Hepatocyte (in vitro differentiated cells): ENCODE measurements around the gene TMCO6. TPM values are rescaled to one million over a fixed set of nuclear protein-coding genes. Genes with fewer than 3 reads are reported as not detected.
"Not testable (repeated sequence)": the region's sequence is repeated elsewhere in the genome, so short reads cannot be mapped to it uniquely, and the experiment has no call there.

Source experiments
- DNase-seq: peaks from one replicate; pipeline ENCODE4 v3.0.0-alpha.2; 2016; ENCODE audit warnings: low spot score
- H2AFZ ChIP-seq: fragments of 200-600 bp; sonication (generic); 2 replicates; pipeline ENCODE4 v1.6.0; 2016; ENCODE audit warnings: antibody characterized with exemption, mild to moderate bottlenecking
- H3K27ac ChIP-seq: fragments of 200-600 bp; sonication (generic); 2 replicates; pipeline ENCODE4 v1.5.1; 2016; ENCODE audit warnings: mild to moderate bottlenecking
- H3K27me3 ChIP-seq: fragments of 200-600 bp; sonication (generic); 2 replicates; pipeline ENCODE4 v1.6.1; 2016
- H3K36me3 ChIP-seq: fragments of 200-600 bp; sonication (generic); replicated peaks from 2 replicates; pipeline ENCODE4 v1.5.1; 2016; ENCODE audit warnings: low read depth; ENCODE audit not compliant: insufficient read depth
- H3K4me1 ChIP-seq: fragments of 200-600 bp; sonication (generic); 2 replicates; pipeline ENCODE4 v1.5.1; 2016; ENCODE audit warnings: mild to moderate bottlenecking, moderate library complexity; ENCODE audit not compliant: insufficient read depth
- H3K4me2 ChIP-seq: fragments of 200-600 bp; sonication (generic); 2 replicates; pipeline ENCODE4 v1.6.0; 2016
- H3K4me3 ChIP-seq: fragments of 200-600 bp; sonication (generic); 2 replicates; pipeline ENCODE4 v1.5.1; 2016; ENCODE audit warnings: mild to moderate bottlenecking
- H3K79me2 ChIP-seq: fragments of 200-600 bp; sonication (generic); 2 replicates; pipeline ENCODE4 v1.6.0; 2017; ENCODE audit warnings: mild to moderate bottlenecking
- H3K9me2 ChIP-seq: fragments of 200-600 bp; sonication (generic); replicated peaks from 2 replicates; pipeline ENCODE4 v1.6.0; 2017; ENCODE audit warnings: mild to moderate bottlenecking; ENCODE audit not compliant: insufficient read depth
- H3K9me3 ChIP-seq: fragments of 200-600 bp; sonication (generic); 2 replicates; pipeline ENCODE4 v1.5.1; 2016; ENCODE audit warnings: low read depth, mild to moderate bottlenecking
- H4K20me1 ChIP-seq: fragments of 200-600 bp; sonication (generic); 2 replicates; pipeline ENCODE4 v1.6.0; 2016; ENCODE audit warnings: mild to moderate bottlenecking; ENCODE audit not compliant: insufficient read depth, poor library complexity, severe bottlenecking
- EZH2 ChIP-seq: fragments of 200-600 bp; sonication (generic); IDR thresholded peaks from 2 replicates; pipeline ENCODE4 v1.6.1; 2016; ENCODE audit warnings: antibody characterized with exemption, mild to moderate bottlenecking, borderline replicate concordance
- EZH2phosphoT487 ChIP-seq: fragments of 200-600 bp; sonication (generic); IDR thresholded peaks from one replicate; pipeline ENCODE4 v1.6.1; 2018; ENCODE audit warnings: antibody characterized with exemption, mild to moderate bottlenecking, low read depth, moderate library complexity; ENCODE audit not compliant: unreplicated experiment, severe bottlenecking
- WGBS: methylation state at CpG from one replicate; pipeline ENCODE4 v1.1.6; 2016; ENCODE audit warnings: low lambda C conversion rate; ENCODE audit errors: missing lambda C conversion rate; 5-methylcytosine and 5-hydroxymethylcytosine counted together
- polyA plus RNA-seq: library from polyadenylated mRNA; unstranded; fragments of >200 nt; fragmentation: Nextera tagmentation; extraction: Ambion mirVana; gene quantifications from 2 replicates; pipeline ENCODE4 v1.2.1, GENCODE V29; 2016
- total RNA-seq: library from RNA; depleted of rRNA; stranded (reverse); fragments of >200 nt; gene quantifications from 2 replicates; pipeline ENCODE4 v1.2.3, GENCODE V29; 2014
- TF ChIP-seq, protein P1 (sequence below): fragments of 200-600 bp; sonication (generic); IDR thresholded peaks from 2 replicates; pipeline ENCODE4 v1.5.1; 2016; ENCODE audit warnings: antibody characterized with exemption, mild to moderate bottlenecking; ENCODE audit not compliant: poor library complexity

Gene TMCO6
- total RNA-seq = 10.0 and 25.8 TPM in 2 replicates
- polyA plus RNA-seq = 9.3 and 13.1 TPM in 2 replicates

DNA sequence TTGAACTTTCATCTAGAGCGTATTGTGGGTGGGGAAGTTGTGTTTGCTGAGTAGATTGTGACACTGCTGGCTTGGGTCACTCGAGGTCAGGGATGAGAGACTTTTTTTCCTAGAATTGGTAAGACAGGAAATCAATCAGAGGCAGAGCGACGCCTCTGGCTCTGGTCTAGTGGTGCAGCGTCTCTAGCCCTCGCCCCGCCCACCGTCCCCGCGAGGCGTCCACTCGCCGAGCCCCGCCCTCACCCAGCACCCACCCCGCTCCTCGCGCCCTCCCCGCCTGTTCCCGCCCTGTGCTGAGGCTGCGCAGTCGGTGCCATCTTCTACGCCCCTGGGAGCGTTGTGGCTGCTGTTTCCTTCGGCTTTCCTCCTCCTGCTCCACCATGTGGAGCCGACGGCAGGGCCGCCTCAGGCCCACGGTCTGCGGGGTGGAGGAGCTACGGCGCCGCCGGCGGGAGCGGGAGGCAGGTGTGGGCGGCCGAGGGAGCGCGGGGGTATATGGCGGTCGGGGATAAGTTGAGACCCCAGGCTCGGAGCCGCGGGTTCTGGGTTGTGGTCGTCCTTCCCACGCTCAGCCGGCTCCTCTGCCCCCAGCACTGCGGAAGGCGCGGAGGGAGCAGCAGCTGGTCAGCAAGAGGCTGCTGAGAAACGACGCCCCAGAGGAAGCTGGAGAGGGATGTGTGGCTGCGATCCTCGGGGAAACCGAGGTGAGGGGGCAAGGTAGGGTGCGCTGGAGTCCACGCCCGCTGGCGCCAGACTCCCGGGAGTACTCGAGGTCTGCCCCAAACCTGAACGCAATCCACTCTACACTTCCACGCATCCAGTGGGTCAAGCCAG lies at the start of gene TMCO6:
Gene TMCO6 (plus strand): TSS at position 304 of the 834 bp plus-strand sequence. CDS start 77 bp downstream, at position 381.
- WGBS = 2% methylated on average over 47 of the region's 63 CpGs
- Histone ChIP-seq H3K27me3 (no peaks in the 10 kb centered on the region), H3K79me2 (peaks cover 14% of the 10 kb centered on the region), H3K36me3 (no peaks in the 10 kb centered on the region), H3K4me3 (peak within 1 kb of the TSS; percentile 54), H3K27ac (peak within 1 kb of the TSS; percentile 81), H3K9me3 (no peaks in the 10 kb centered on the region), H2AFZ (peak within 1 kb of the TSS; percentile 69), H4K20me1 (no peaks in the 10 kb centered on the region), H3K4me2 (peak within 1 kb of the TSS; percentile 82), H3K4me1 (peaks cover 5% of the 10 kb centered on the region), H3K9me2 (no peaks in the 10 kb centered on the region)
- peak; percentile 99 for DNase-seq
- no peak for TF ChIP-seq EZH2
- TF ChIP-seq EZH2phosphoT487 = no peak
- TF ChIP-seq, protein P1, sequence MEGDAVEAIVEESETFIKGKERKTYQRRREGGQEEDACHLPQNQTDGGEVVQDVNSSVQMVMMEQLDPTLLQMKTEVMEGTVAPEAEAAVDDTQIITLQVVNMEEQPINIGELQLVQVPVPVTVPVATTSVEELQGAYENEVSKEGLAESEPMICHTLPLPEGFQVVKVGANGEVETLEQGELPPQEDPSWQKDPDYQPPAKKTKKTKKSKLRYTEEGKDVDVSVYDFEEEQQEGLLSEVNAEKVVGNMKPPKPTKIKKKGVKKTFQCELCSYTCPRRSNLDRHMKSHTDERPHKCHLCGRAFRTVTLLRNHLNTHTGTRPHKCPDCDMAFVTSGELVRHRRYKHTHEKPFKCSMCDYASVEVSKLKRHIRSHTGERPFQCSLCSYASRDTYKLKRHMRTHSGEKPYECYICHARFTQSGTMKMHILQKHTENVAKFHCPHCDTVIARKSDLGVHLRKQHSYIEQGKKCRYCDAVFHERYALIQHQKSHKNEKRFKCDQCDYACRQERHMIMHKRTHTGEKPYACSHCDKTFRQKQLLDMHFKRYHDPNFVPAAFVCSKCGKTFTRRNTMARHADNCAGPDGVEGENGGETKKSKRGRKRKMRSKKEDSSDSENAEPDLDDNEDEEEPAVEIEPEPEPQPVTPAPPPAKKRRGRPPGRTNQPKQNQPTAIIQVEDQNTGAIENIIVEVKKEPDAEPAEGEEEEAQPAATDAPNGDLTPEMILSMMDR = peak; percentile 56

DNA sequence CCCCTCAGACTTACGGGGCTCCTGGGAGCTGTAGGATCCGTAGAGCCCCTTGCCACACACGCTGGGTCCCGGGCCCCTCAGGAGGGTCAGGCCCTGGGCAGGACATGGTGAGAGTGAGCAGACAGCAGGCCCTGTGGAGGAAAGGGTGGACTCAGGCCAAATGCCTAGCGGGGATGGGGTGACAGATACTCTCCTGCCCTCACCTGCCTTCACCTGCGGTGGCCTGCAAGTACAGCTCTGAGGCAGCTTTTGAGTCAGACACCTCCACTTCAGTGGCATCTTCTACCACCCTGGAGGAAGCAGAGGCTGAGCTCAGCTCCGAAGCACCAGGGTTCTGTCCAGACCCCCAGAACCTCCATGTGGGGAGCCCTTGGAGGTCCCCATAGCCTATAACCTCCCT lies 48.4 kb upstream of the TMCO6 start:
- Histone ChIP-seq H3K4me1 (no peaks in the 10 kb centered on the region), H3K4me3 (no peak overlapping the region), H3K27ac (no peak overlapping the region), H3K36me3 (no peaks in the 10 kb centered on the region), H3K79me2 (no peaks in the 10 kb centered on the region), H3K9me3 (no peaks in the 10 kb centered on the region), H4K20me1 (no peaks in the 10 kb centered on the region), H3K27me3 (no peaks in the 10 kb centered on the region), H2AFZ (no peak overlapping the region), H3K9me2 (no peaks in the 10 kb centered on the region), H3K4me2 (no peak overlapping the region)
- DNase-seq = no peak
- TF ChIP-seq EZH2 = no peak
- TF ChIP-seq, protein P1 = no peak
- WGBS = 92% methylated on average over 7 of the region's 7 CpGs

DNA sequence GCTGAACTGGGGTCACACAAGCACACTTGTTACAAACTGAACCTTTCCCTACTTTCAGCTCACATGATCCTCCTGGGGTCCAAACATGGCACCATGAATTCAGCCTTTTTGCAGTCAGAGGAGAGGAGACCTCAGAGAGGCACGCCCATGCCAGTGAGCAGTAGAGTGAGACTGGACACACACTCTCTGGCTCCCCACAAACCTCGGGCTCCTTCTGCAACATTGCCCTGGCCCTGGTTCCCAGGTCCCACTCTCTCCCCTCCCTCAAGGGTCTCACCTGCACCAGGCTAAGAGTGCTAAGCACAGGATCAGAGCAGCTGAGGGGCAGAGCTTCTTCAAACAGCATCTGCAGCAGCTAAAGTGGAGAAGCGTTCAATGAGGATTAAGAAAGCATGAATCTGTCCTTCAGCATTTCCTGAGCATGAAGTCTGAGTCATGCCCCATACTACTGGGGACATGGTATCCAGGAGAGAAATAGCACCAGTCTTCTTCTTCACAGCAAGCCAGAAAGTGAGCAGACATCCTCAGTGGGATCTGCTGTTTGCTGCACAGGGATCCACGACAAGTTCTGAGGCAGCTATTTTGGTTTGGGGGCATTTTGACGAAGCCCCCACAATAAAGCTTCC lies 47.4 kb upstream of the TMCO6 start:
- Histone ChIP-seq H3K27ac (no peak overlapping the region), H3K4me1 (no peaks in the 10 kb centered on the region), H4K20me1 (no peaks in the 10 kb centered on the region), H3K4me2 (no peak overlapping the region), H3K4me3 (no peak overlapping the region), H2AFZ (no peak overlapping the region), H3K27me3 (no peaks in the 10 kb centered on the region), H3K9me3 (no peaks in the 10 kb centered on the region), H3K9me2 (no peaks in the 10 kb centered on the region), H3K36me3 (no peaks in the 10 kb centered on the region), H3K79me2 (no peaks in the 10 kb centered on the region)
- no peak for DNase-seq
- 86% methylated on average over 5 of the region's 5 CpGs for WGBS
- no peak for TF ChIP-seq EZH2
- no peak for TF ChIP-seq EZH2phosphoT487
- TF ChIP-seq, protein P1 = no peak

DNA sequence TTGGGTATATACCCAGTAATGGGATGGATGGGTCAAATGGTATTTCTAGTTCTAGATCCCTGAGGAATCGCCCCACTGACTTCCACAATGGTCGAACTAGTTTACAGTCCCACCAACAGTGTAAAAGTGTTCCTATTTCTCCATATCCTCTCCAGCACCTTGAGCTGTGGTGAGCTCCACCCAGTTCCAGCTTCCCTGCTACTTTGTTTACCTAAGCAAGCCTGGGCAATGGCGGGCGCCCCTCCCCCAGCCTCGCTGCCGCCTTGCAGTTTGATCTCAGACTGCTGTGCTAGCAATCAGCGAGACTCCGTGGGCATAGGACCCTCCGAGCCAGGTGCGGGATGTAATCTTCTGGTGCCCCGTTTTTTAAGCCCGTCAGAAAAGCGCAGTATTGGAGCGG lies 46.2 kb upstream of the TMCO6 start:
- not testable (repeated sequence) for H2AFZ ChIP-seq, H3K9me3 ChIP-seq, H3K27ac ChIP-seq, H3K4me1 ChIP-seq, H3K4me2 ChIP-seq, DNase-seq, H4K20me1 ChIP-seq, H3K36me3 ChIP-seq, H3K79me2 ChIP-seq, H3K4me3 ChIP-seq, H3K9me2 ChIP-seq, H3K27me3 ChIP-seq
- 50% methylated on average over 14 of the region's 14 CpGs for whole genome bisulfite sequencing
